ENCODE measurements around the gene PDK2. TPM values are rescaled to one million over a fixed set of nuclear protein-coding genes. Genes with fewer than 3 reads are reported as not detected.

Gene PDK2
- total and polyA plus RNA-seq, 10 of the 15 experiments (the other 5 are each of a cell fraction or from before 2014, with no cell fraction given): 0.98 to 22.6 (median 12.3) TPM

DNA sequence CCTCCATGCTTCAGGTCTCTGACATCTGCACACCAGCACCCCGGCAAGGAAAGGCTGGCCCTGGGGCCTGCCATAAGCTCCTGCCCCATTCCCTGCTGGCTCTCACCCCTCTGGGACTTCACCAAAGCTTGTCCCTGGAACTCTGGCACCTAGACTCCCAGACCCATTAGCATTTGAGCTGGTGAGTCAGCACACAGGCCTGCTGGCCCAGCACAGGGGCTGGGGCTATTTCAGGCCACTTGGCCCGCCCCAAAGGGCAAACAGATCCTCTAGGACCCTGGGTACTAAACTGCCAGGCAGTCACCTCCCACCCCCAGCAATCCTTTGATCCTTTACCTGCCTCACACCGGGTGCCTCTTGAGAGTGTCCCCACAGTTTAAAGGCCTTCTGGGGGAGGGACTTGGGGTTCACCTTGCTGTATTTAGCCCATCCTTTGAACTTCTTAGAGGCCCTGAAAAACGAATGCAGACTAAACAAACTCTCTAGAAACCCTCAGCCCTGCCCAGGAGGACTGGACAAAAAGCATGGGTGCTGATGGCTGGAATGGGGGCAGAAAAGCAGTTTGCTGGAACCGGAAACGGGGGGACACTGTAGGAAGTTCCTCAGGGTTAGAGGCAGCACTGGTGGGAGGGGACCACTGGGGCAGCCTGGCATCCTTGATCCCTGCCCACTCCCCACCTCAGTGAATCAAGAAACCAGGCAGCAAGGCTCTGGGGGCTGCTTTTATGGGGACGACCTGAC is 38.0 kb downstream of the PDK2 start:
- CTCF ChIA-PET: interaction anchor here (0.6 to 3.1 kb wide), 5 partner anchors 13 to 102 kb away, joined by 3 to 21 read pairs (median 5); partner anchors contain the start of gene PDK2
- no peak for FAIRE-seq
- H3K4me2 ChIP-seq (ENCODE audit: control insufficient read depth, insufficient read depth): no peak overlapping the region
- intact Hi-C loops (cut with micrococcal nuclease; ENCODE audit: unreplicated experiment): no loop called here
- SMC1A ChIA-PET (ENCODE audit: uncharacterized antibody, unreplicated experiment): no interaction called here
- no peak overlapping the region for H3K9ac ChIP-seq (ENCODE audit: control insufficient read depth, insufficient read depth, low read length)
- H3K9me3 ChIP-seq (replicated peaks; ENCODE audit: control insufficient read depth, insufficient read depth, low read length): no peaks in the 10 kb centered on the region
- WGBS (ENCODE audit: insufficient coverage, insufficient replicate concordance, low lambda C conversion rate, missing lambda C conversion rate): 73% methylated on average over 7 of the region's 7 CpGs
- H3K4me1 ChIP-seq (ENCODE audit: control insufficient read depth, insufficient read depth, low read length): peaks cover 6% of the 10 kb centered on the region; the same call in 1 of the 2 replicates
- TF ChIP-seq JUND (IDR thresholded peaks at IDR 0.05; ENCODE audit: low read depth, low read length) (no peak), FOXK2 (IDR thresholded peaks at IDR 0.05) (no peak), SRF (IDR thresholded peaks at IDR 0.05; ENCODE audit: low read depth in 2 of 2, low read length in 2 of 2) (no peak), EZH2 (IDR thresholded peaks at IDR 0.05; ENCODE audit: borderline replicate concordance, control insufficient read depth, low read depth, low read length) (no peak), POLR2AphosphoS5 (IDR thresholded peaks at IDR 0.05; ENCODE audit: low read length) (peak; percentile 61; the same call in 1 of the 2 replicates), POLR2A (IDR thresholded peaks at IDR 0.05; ENCODE audit: low read depth, low read length) (peak; percentile 59; the same call in 1 of the 2 replicates)
- TF ChIP-seq, protein P1, sequence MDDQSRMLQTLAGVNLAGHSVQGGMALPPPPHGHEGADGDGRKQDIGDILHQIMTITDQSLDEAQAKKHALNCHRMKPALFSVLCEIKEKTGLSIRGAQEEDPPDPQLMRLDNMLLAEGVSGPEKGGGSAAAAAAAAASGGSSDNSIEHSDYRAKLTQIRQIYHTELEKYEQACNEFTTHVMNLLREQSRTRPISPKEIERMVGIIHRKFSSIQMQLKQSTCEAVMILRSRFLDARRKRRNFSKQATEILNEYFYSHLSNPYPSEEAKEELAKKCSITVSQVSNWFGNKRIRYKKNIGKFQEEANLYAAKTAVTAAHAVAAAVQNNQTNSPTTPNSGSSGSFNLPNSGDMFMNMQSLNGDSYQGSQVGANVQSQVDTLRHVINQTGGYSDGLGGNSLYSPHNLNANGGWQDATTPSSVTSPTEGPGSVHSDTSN (IDR thresholded peaks at IDR 0.05; ENCODE audit: insufficient replicate concordance, low read depth, low read length): no peak
- in situ Hi-C loops (cut with MboI): no loop called here
- RAD21 ChIA-PET (ENCODE audit: unreplicated experiment): no interaction called here
- DNase-seq (ENCODE audit: low read depth, low spot score): no peak
- no peaks in the 10 kb centered on the region for H3K79me2 ChIP-seq (ENCODE audit: control insufficient read depth, insufficient read depth, low read length)
- H3K27ac ChIP-seq (ENCODE audit: control insufficient read depth, insufficient read depth): no peak overlapping the region
- H2AFZ ChIP-seq (ENCODE audit: control insufficient read depth, low read depth, low read length): no peak overlapping the region
- H3K27me3 ChIP-seq (replicated peaks in 1 of 2; ENCODE audit: control insufficient read depth in 2 of 2, insufficient read depth in 2 of 2, low read length in 1 of 2): peaks cover 4 to 8% of the 10 kb centered on the region in 2 experiments
- H3K4me3 ChIP-seq: no peak overlapping the region
- POLR2A ChIA-PET: interaction anchor here (1.6 kb wide), 1 partner anchor 29 kb away, joined by 5 read pairs; no protein-coding TSS in a partner anchor
- H4K20me1 ChIP-seq (ENCODE audit: control insufficient read depth, insufficient read depth): peaks cover 8% of the 10 kb centered on the region; the same call in 1 of the 2 replicates
- H3K36me3 ChIP-seq (ENCODE audit: control insufficient read depth in 2 of 2, insufficient read depth in 2 of 2, low read length in 1 of 2): peaks cover 20 to 36% of the 10 kb centered on the region in 2 experiments; a peak in 3 of 4 replicates
- no TSS peak for BruUV-seq (replicated peaks)
- ATAC-seq: no peak
